Upper lobe of left lung (tissue), 4 donors: ENCODE measurements around the gene L2HGDH.

Source experiments
- CTCF ChIP-seq, 6 experiments: fragments of 450-650 bp in 4 of 6; fragments of 200-600 bp in 2 of 6; sonication (generic) in 2 of 6; IDR thresholded peaks; one replicate each; pipeline ENCODE4 v1.5.1; 2016 to 2019; ENCODE audit warnings: antibody characterized with exemption in 6 of 6
- EP300 ChIP-seq, 4 donors: sonication (generic); formaldehyde crosslinking; IDR thresholded peaks; one replicate each; pipeline ENCODE4 v1.5.1; 2017; ENCODE audit warnings: antibody characterized with exemption in 4 of 4, control low read depth in 2 of 4
- POLR2A ChIP-seq, 4 donors: fragments of 450-650 bp; IDR thresholded peaks; one replicate each; pipeline ENCODE4 v1.5.1; 2016 to 2017; ENCODE audit warnings: antibody characterized with exemption in 4 of 4, mild to moderate bottlenecking in 2 of 4
- POLR2AphosphoS5 ChIP-seq, 2 donors: sonication (generic); formaldehyde crosslinking; IDR thresholded peaks; one replicate each; pipeline ENCODE4 v1.5.1; 2017; ENCODE audit warnings: antibody characterized with exemption in 2 of 2

GRCh38 chr14:50231475-50232275, 80.4 kb downstream of the L2HGDH start, which contains the start of gene SOS2:
- TF ChIP-seq CTCF (IDR thresholded peaks at IDR 0.05) (peak in 1 of 6 experiments; percentile 38), POLR2AphosphoS5 (IDR thresholded peaks at IDR 0.05) (peak; percentile 64 to 82), EP300 (IDR thresholded peaks at IDR 0.05) (peak in 1 of 4 donors; percentile 15), POLR2A (IDR thresholded peaks at IDR 0.05) (peak in 3 of 4 donors; percentile 89 to 93 (median 92))
